Omental fat pad (tissue), 4 donors: ENCODE results near the gene RBBP9. TPM values are rescaled to one million over a fixed set of nuclear protein-coding genes. Genes with fewer than 3 reads are reported as not detected.
"Not testable (repeated sequence)": the region's sequence is repeated elsewhere in the genome, so short reads cannot be mapped to it uniquely, and the experiment has no call there.

Experiments used
- ATAC-seq: fragments of 150-250 bp; one replicate; pipeline ENCODE4 v1.9.1; 2016; ENCODE audit warnings: mild to moderate bottlenecking, moderate library complexity; ENCODE audit not compliant: low FRiP score
- DNase-seq: peaks from one replicate; pipeline ENCODE4 v3.0.0-alpha.2; 2019; ENCODE audit warnings: low spot score
- CTCF ChIP-seq, 3 donors: fragments of 450-650 bp; IDR thresholded peaks; one replicate each; pipeline ENCODE4 v1.5.1; 2016 to 2017; ENCODE audit warnings: antibody characterized with exemption in 3 of 3, mild to moderate bottlenecking in 3 of 3, moderate library complexity in 2 of 3
- total RNA-seq, 4 donors: library from RNA; depleted of rRNA; stranded (reverse); fragments of >200 nt; gene quantifications; one replicate each; pipeline ENCODE4 v1.1.0, GENCODE V29; 2016

Gene RBBP9
- total RNA-seq, 4 donors from 2014 or later = 7.1 to 14.8 (median 11.8) TPM

- no peak for TF ChIP-seq CTCF (IDR thresholded peaks at IDR 0.05)
- no peak for DNase-seq
- ATAC-seq = no peak
Measured at GRCh38 chr20:18524646-18525045, 27.6 kb upstream of the RBBP9 start.

GRCh38 chr20:18523066-18523465 lies 26.0 kb upstream of the RBBP9 start:
- DNase-seq (no peak), ATAC-seq (no peak)
- no peak for TF ChIP-seq CTCF (IDR thresholded peaks at IDR 0.05)

DNA sequence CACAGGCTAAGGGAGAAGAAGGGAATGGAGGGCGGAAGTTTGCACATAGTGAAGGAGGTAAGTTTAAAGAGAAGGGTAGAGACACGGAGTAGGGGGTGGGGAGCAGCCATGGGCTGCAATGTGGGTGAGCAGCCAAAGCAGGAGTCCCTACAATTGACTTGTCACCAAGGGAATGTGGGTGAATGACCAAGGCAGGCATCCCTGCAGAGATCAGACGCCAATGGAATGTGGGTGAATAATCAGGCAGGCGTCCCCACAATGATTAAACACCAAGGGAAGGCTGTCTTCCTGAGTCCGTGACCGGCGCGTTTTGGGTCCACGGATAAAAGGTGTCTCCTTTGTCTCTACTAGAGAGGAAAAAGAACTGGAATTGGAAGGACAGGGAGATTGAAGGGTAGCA lies 25.0 kb upstream of the RBBP9 start:
- DNase-seq, ATAC-seq: not testable (repeated sequence)

GRCh38 chr20:18515973-18516372 lies 18.9 kb upstream of the RBBP9 start:
- no peak for TF ChIP-seq CTCF (IDR thresholded peaks at IDR 0.05)
- DNase-seq = no peak
- ATAC-seq = no peak

DNA sequence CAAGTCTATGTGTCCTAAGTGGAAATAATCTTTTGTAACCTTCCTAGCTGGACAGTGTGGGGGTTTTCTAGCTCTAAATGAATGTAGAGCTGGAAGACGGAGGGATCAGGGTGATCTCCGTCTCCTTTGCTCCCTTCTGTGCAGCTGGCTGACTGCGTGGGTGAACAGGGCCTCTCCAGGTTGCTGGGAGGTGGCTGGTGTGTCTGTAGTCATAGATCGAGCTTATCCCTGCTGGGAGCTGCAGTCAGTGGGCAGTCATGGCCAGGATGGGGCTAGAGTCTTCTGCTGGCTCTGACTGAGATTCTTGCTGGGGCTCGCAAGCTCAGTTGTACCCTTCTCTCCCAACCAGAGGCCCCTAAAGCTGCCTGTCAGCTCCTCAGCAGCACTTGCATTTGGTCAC lies 17.1 kb upstream of the RBBP9 start:
- no peak for ATAC-seq
- no peak for TF ChIP-seq CTCF (IDR thresholded peaks at IDR 0.05)
- DNase-seq = no peak

DNA sequence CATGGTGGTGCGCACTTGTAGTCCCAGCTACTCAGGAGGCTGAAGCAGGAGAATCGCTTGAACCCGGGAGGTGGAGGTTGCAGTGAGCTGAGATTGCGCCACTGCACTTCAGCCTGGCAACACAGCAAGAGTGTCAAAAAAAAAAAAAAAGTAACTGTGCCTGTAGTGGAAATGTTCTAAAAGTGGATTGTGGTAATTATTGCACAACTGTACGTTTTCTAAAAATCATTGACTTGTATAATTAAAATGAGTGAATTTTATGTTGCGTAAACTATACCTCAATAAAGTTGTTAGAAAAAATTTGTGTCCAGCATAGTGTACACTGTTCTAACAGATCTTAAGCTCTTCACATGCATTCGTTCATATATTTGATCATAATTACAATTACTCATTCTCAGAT lies 16.2 kb upstream of the RBBP9 start:
- no peak for DNase-seq
- no peak for ATAC-seq
- TF ChIP-seq CTCF (IDR thresholded peaks at IDR 0.05) = no peak

DNA sequence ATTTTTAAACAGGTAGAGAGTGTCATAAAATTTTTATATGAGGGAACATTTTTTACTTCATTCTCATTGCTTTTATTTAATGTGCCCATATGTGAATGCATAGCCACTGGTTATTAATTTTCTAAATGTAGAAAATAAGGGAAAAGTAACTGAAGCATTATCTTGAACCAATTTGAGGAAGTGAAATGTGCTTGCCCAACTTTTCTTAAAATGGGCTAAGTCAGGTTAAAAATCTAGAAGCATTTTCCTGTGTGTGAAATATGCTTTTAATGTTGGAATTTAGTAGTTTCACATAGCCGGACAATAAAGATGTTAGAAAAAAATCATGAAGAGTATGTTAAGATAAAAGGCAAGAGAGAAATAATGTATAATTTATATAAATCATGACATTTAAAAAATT lies 14.5 kb upstream of the RBBP9 start:
- no peak for ATAC-seq
- no peak for DNase-seq
- no peak for TF ChIP-seq CTCF (IDR thresholded peaks at IDR 0.05)
